Uterus (tissue), 2 donors: ENCODE results near the gene FICD.
"Not testable (repeated sequence)": the region's sequence is repeated elsewhere in the genome, so short reads cannot be mapped to it uniquely, and the experiment has no call there.

Experiments
- POLR2A ChIP-seq, 2 donors: fragments of 450-650 bp; IDR thresholded peaks; one replicate each; pipeline ENCODE4 v1.6.1; 2016; ENCODE audit warnings: antibody characterized with exemption in 2 of 2, mild to moderate bottlenecking in 1 of 2, moderate library complexity in 1 of 2
- TF ChIP-seq, protein P1 (sequence below), 4 experiments: fragments of 200-600 bp in 2 of 4; fragments of 450-650 bp in 2 of 4; sonication (generic) in 2 of 4; IDR thresholded peaks; one replicate each; pipeline ENCODE4 v1.5.1; 2016 to 2019; ENCODE audit warnings: antibody characterized with exemption in 4 of 4, mild to moderate bottlenecking in 2 of 4, moderate library complexity in 1 of 4

DNA sequence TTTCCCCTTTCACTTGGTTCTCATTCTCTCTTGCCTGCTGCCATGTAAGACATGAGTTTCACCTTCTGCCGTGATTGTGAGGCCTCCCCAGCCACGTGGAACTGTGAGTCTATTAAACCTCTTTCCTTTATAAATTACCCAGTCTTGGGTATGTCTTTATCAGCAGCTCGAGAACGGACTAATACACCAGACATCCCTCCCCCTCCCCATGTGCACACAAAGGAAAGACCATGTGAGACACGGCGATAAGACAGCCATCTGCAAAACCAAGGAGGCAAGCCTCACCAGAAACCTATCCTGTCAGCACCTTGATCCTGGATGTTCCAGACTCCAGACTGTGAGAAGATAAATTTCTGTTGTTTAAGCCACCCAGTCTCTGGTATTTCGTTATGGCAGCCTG is 29.7 kb upstream of the FICD start:
- TF ChIP-seq, protein P1, sequence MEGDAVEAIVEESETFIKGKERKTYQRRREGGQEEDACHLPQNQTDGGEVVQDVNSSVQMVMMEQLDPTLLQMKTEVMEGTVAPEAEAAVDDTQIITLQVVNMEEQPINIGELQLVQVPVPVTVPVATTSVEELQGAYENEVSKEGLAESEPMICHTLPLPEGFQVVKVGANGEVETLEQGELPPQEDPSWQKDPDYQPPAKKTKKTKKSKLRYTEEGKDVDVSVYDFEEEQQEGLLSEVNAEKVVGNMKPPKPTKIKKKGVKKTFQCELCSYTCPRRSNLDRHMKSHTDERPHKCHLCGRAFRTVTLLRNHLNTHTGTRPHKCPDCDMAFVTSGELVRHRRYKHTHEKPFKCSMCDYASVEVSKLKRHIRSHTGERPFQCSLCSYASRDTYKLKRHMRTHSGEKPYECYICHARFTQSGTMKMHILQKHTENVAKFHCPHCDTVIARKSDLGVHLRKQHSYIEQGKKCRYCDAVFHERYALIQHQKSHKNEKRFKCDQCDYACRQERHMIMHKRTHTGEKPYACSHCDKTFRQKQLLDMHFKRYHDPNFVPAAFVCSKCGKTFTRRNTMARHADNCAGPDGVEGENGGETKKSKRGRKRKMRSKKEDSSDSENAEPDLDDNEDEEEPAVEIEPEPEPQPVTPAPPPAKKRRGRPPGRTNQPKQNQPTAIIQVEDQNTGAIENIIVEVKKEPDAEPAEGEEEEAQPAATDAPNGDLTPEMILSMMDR (IDR thresholded peaks at IDR 0.05): not testable (repeated sequence)
- TF ChIP-seq POLR2A (IDR thresholded peaks at IDR 0.05): not testable (repeated sequence)
